HepG2 (cell line): ENCODE data around the gene C17orf58. TPM values are rescaled to one million over a fixed set of nuclear protein-coding genes. Genes with fewer than 3 reads are reported as not detected.

Experiments
- BHLHE40 ChIP-seq: IDR thresholded peaks from 2 replicates; pipeline ENCODE4 v1.6.1; 2011; ENCODE audit warnings: low read length, improper control_type of control experiment
- CBX5 ChIP-seq: sonication (generic); formaldehyde crosslinking; IDR thresholded peaks from 2 replicates; pipeline ENCODE4 v1.4.0; 2020; ENCODE audit warnings: missing genetic modification reagents, borderline replicate concordance
- DNMT1 ChIP-seq: sonication (generic); formaldehyde crosslinking; IDR thresholded peaks from 2 replicates; pipeline ENCODE4 v1.5.1; 2020; ENCODE audit warnings: mild to moderate bottlenecking, missing genetic modification reagents
- FOXK2 ChIP-seq: fragments of 450-650 bp; IDR thresholded peaks from 2 replicates; pipeline ENCODE4 v1.6.1; 2016
- IKZF5 ChIP-seq: IDR thresholded peaks from 2 replicates; pipeline ENCODE4 v1.6.1; 2018; ENCODE audit warnings: missing genetic modification reagents, mild to moderate bottlenecking, missing compliant biosample characterization
- MIER2 ChIP-seq: IDR thresholded peaks from 2 replicates; pipeline ENCODE4 v1.6.1; 2016; ENCODE audit warnings: missing biosample characterization, missing genetic modification reagents
- MYC ChIP-seq: sonication (generic); formaldehyde crosslinking; IDR thresholded peaks from 2 replicates; pipeline ENCODE4 v1.9.0; 2021; ENCODE audit warnings: missing genetic modification reagents, borderline replicate concordance
- NFKBIZ ChIP-seq: IDR thresholded peaks from 2 replicates; pipeline ENCODE4 v1.6.1; 2018; ENCODE audit warnings: missing genetic modification reagents, missing compliant biosample characterization
- SMARCC2 ChIP-seq: fragments of 450-650 bp; IDR thresholded peaks from 2 replicates; pipeline ENCODE4 v1.6.1; 2017; ENCODE audit warnings: antibody characterized with exemption, mild to moderate bottlenecking
- TEAD3 ChIP-seq: optimal IDR thresholded peaks from 2 replicates; pipeline ENCODE3; 2016; ENCODE audit warnings: borderline replicate concordance
- XRCC5 ChIP-seq: fragments of 200-400 bp; formaldehyde crosslinking; optimal IDR thresholded peaks from 2 replicates; pipeline ENCODE3; 2017; ENCODE audit warnings: mild to moderate bottlenecking, low read length
- ZBTB43 ChIP-seq: sonication (generic); formaldehyde crosslinking; conservative IDR thresholded peaks from 2 replicates; pipeline ENCODE4 v1.4.0; 2020; ENCODE audit warnings: missing genetic modification reagents
- ZGPAT ChIP-seq: IDR thresholded peaks from 2 replicates; pipeline ENCODE4 v1.6.1; 2016; ENCODE audit warnings: mild to moderate bottlenecking
- ZIK1 ChIP-seq: sonication (generic); formaldehyde crosslinking; IDR thresholded peaks from 2 replicates; pipeline ENCODE4 v1.5.0; 2020; ENCODE audit warnings: mild to moderate bottlenecking, low read depth, missing genetic modification reagents, borderline replicate concordance
- ZNF143 ChIP-seq: sonication (generic); formaldehyde crosslinking; IDR thresholded peaks from 2 replicates; pipeline ENCODE4 v1.4.0; 2020; ENCODE audit warnings: missing genetic modification reagents
- ZNF263 ChIP-seq: sonication (generic); formaldehyde crosslinking; IDR thresholded peaks from 2 replicates; pipeline ENCODE4 v1.4.0; 2020; ENCODE audit warnings: missing genetic modification reagents
- ZNF446 ChIP-seq: sonication (generic); formaldehyde crosslinking; IDR thresholded peaks from 2 replicates; pipeline ENCODE4 v1.5.0; 2020; ENCODE audit warnings: mild to moderate bottlenecking, missing genetic modification reagents
- ZNF607 ChIP-seq: sonication (generic); formaldehyde crosslinking; IDR thresholded peaks from 2 replicates; pipeline ENCODE4 v1.5.1; 2020; ENCODE audit warnings: missing genetic modification reagents, mild to moderate bottlenecking, borderline replicate concordance
- ZNF784 ChIP-seq: sonication (generic); formaldehyde crosslinking; IDR thresholded peaks from 2 replicates; pipeline ENCODE4 v1.5.1; 2020; ENCODE audit warnings: missing genetic modification reagents, mild to moderate bottlenecking, borderline replicate concordance
- ZNF792 ChIP-seq: IDR thresholded peaks from 2 replicates; pipeline ENCODE4 v1.6.1; 2016
- ZSCAN25 ChIP-seq: sonication (generic); formaldehyde crosslinking; IDR thresholded peaks from 2 replicates; pipeline ENCODE4 v1.8.0; 2022; ENCODE audit warnings: mild to moderate bottlenecking, missing genetic modification reagents
- polyA plus RNA-seq, 8 experiments: library from polyadenylated mRNA; depleted of rRNA in 3 of 8; stranded (reverse) in 7 of 8; unstranded in 1 of 8; fragments of >200 nt; fragmentation: Illumina TruSeq in 4 of 8; extraction: Trizol in 4 of 8; gene quantifications; 2 replicates each; pipeline versions ENCODE4 v1.2.1 to v1.2.3, GENCODE V29; 2011 to 2016; ENCODE audit warnings: low read depth in 4 of 8, missing spikeins in 1 of 8, mixed read lengths in 1 of 8; ENCODE audit not compliant: insufficient read depth in 1 of 8
- total RNA-seq, 5 experiments: library from RNA; depleted of rRNA; stranded (reverse); fragments of >200 nt; fragmentation: Illumina TruSeq; extraction: Trizol; gene quantifications; 2 replicates each; pipeline ENCODE4 v1.2.3, GENCODE V29; 2016; ENCODE audit warnings: low read depth in 1 of 5
- TF ChIP-seq, protein P1 (sequence below): sonication (generic); formaldehyde crosslinking; IDR thresholded peaks from 2 replicates; pipeline ENCODE4 v1.4.0; 2020; ENCODE audit warnings: missing genetic modification reagents, mild to moderate bottlenecking, borderline replicate concordance
- TF ChIP-seq, protein P2 (sequence below): conservative IDR thresholded peaks from 2 replicates; pipeline ENCODE4 v1.6.1; 2018; ENCODE audit warnings: missing genetic modification reagents

The C17orf58 gene
- total and polyA plus RNA-seq, 2 of the 13 experiments (the other 11 are each of a cell fraction or from before 2014, with no cell fraction given): 15.6 to 15.8 TPM

- TF ChIP-seq MIER2 (CRISPR knock-in tag) (no peak), SMARCC2 (no peak), FOXK2 (no peak), CBX5 (no peak), BHLHE40 (no peak), ZNF784 (no peak), ZNF263 (CRISPR knock-in tag) (peak; percentile 78), XRCC5 (peak; percentile 13), ZGPAT (CRISPR knock-in tag) (no peak; the same call in 1 of the 2 replicates), ZNF446 (CRISPR knock-in tag) (no peak), NFKBIZ (CRISPR knock-in tag) (no peak), ZNF143 (CRISPR knock-in tag) (peak; percentile 88), IKZF5 (CRISPR knock-in tag) (0 out of 2 replicates have a peak, but pooled peaks have one; percentile 9), ZSCAN25 (CRISPR knock-in tag) (no peak), DNMT1 (no peak), ZIK1 (no peak), ZNF792 (CRISPR knock-in tag) (peak; percentile 12; the same call in 1 of the 2 replicates), TEAD3 (peak; percentile 6), ZBTB43 (CRISPR knock-in tag) (0 out of 2 replicates have a peak, but pooled peaks have one; percentile 12), ZNF607 (CRISPR knock-in tag) (no peak), MYC (no peak; the same call in 1 of the 2 replicates)
- TF ChIP-seq, protein P1, sequence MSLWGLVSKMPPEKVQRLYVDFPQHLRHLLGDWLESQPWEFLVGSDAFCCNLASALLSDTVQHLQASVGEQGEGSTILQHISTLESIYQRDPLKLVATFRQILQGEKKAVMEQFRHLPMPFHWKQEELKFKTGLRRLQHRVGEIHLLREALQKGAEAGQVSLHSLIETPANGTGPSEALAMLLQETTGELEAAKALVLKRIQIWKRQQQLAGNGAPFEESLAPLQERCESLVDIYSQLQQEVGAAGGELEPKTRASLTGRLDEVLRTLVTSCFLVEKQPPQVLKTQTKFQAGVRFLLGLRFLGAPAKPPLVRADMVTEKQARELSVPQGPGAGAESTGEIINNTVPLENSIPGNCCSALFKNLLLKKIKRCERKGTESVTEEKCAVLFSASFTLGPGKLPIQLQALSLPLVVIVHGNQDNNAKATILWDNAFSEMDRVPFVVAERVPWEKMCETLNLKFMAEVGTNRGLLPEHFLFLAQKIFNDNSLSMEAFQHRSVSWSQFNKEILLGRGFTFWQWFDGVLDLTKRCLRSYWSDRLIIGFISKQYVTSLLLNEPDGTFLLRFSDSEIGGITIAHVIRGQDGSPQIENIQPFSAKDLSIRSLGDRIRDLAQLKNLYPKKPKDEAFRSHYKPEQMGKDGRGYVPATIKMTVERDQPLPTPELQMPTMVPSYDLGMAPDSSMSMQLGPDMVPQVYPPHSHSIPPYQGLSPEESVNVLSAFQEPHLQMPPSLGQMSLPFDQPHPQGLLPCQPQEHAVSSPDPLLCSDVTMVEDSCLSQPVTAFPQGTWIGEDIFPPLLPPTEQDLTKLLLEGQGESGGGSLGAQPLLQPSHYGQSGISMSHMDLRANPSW (CRISPR knock-in tag): no peak
- TF ChIP-seq, protein P2, sequence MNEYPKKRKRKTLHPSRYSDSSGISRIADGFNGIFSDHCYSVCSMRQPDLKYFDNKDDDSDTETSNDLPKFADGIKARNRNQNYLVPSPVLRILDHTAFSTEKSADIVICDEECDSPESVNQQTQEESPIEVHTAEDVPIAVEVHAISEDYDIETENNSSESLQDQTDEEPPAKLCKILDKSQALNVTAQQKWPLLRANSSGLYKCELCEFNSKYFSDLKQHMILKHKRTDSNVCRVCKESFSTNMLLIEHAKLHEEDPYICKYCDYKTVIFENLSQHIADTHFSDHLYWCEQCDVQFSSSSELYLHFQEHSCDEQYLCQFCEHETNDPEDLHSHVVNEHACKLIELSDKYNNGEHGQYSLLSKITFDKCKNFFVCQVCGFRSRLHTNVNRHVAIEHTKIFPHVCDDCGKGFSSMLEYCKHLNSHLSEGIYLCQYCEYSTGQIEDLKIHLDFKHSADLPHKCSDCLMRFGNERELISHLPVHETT (CRISPR knock-in tag): no peak
Measured at GRCh38 chr17:68035131-68035522, 38.9 kb upstream of the C17orf58 start (continued).
